OCI-LY7 (cell line): ENCODE results near the gene MRPL44. TPM values are rescaled to one million over a fixed set of nuclear protein-coding genes. Genes with fewer than 3 reads are reported as not detected.

Experiments used
- BruUV-seq: library from RNA; stranded (reverse); fragments of 400-500 nt; replicated peaks from 2 replicates; lab custom pipeline; 2021; lab: Mats Ljungman, UMichigan
- CTCF ChIA-PET: fragments of 300-600 bp; sonication (Branson Sonifier 250); formaldehyde crosslinking; loops from one replicate; lab custom pipeline; 2022; ENCODE audit warnings: antibody characterized with exemption; ENCODE audit not compliant: unreplicated experiment; lab: Charles Lee
- POLR2A ChIA-PET: fragments of 300-600 bp; sonication (Branson Sonifier 250); formaldehyde crosslinking; loops from one replicate; lab custom pipeline; 2022; ENCODE audit warnings: antibody characterized with exemption; lab: Charles Lee
- DNase-seq: peaks from one replicate; pipeline ENCODE4 v3.0.0-alpha.2; 2015; ENCODE audit warnings: low spot score
- H2AFZ ChIP-seq: fragments of 200-600 bp; sonication (generic), shearing (Covaris generic); 2 replicates; pipeline ENCODE4 v1.6.1; 2014; ENCODE audit warnings: mild to moderate bottlenecking, antibody characterized with exemption, low read length, moderate library complexity
- H3K27ac ChIP-seq: fragments of 200-600 bp; sonication (generic); 2 replicates; pipeline ENCODE4 v1.5.1; 2014; ENCODE audit warnings: mixed run types, low read depth, mild to moderate bottlenecking, moderate library complexity, low read length, inconsistent platforms; ENCODE audit not compliant: poor library complexity, severe bottlenecking
- H3K36me3 ChIP-seq: fragments of 200-600 bp; sonication (generic); 2 replicates; pipeline ENCODE4 v1.6.1; 2014; ENCODE audit warnings: mild to moderate bottlenecking, antibody characterized with exemption, low read length, moderate library complexity, mixed read lengths; ENCODE audit not compliant: insufficient read depth
- H3K4me1 ChIP-seq: fragments of 200-600 bp; sonication (generic); 2 replicates; pipeline ENCODE4 v1.5.1; 2014; ENCODE audit warnings: mild to moderate bottlenecking, low read length; ENCODE audit not compliant: insufficient read depth, poor library complexity, severe bottlenecking
- H3K4me2 ChIP-seq: fragments of 200-600 bp; sonication (generic); 2 replicates; pipeline ENCODE4 v1.6.1; 2014; ENCODE audit warnings: mild to moderate bottlenecking, low read length
- H3K4me3 ChIP-seq: fragments of 200-600 bp; sonication (generic); 2 replicates; pipeline ENCODE4 v1.5.1; 2014; ENCODE audit warnings: mild to moderate bottlenecking, low read depth, low read length; ENCODE audit not compliant: poor library complexity, severe bottlenecking
- H3K79me2 ChIP-seq: fragments of 200-600 bp; sonication (generic); 2 replicates; pipeline ENCODE4 v1.6.1; 2016; ENCODE audit warnings: low read depth, mild to moderate bottlenecking, low read length, moderate library complexity, mixed read lengths; ENCODE audit not compliant: insufficient read depth
- H3K9me2 ChIP-seq: fragments of 200-600 bp; sonication (generic); 2 replicates; pipeline ENCODE4 v1.6.1; 2016; ENCODE audit warnings: mild to moderate bottlenecking, low read length, mixed read lengths; ENCODE audit not compliant: insufficient read depth
- H3K9me3 ChIP-seq: fragments of 200-600 bp; sonication (generic); 2 replicates; pipeline ENCODE4 v1.6.1; 2014; ENCODE audit warnings: mild to moderate bottlenecking, mixed run types, low read length, mixed read lengths
- H4K20me1 ChIP-seq: fragments of 200-600 bp; sonication (generic); 2 replicates; pipeline ENCODE4 v1.6.1; 2014; ENCODE audit warnings: mild to moderate bottlenecking, antibody characterized with exemption, low read length, moderate library complexity, mixed read lengths; ENCODE audit not compliant: insufficient read depth
- EZH2phosphoT487 ChIP-seq: fragments of 200-600 bp; sonication (generic); IDR thresholded peaks from 2 replicates; pipeline ENCODE4 v1.6.1; 2018; ENCODE audit warnings: low read depth, borderline replicate concordance, mild to moderate bottlenecking, mixed run types, antibody characterized with exemption, low read length, moderate library complexity, mixed read lengths
- intact Hi-C: fragments of 100-400 bp; cut with micrococcal nuclease; formaldehyde crosslinking; loops from one replicate; pipeline ENCODE4 v1.10.0; 2022; ENCODE audit not compliant: unreplicated experiment
- total RNA-seq, 2 experiments: library from RNA; depleted of rRNA in 1 of 2; stranded (reverse); fragments of >200 nt in 1 of 2; shearing (Covaris generic) in 1 of 2; gene quantifications; 2 replicates each; pipeline ENCODE4 v1.2.3, GENCODE V29; 2014 to 2022
- TF ChIP-seq, protein P1 (sequence below): fragments of 200-600 bp; sonication (generic); conservative IDR thresholded peaks from 2 replicates; pipeline ENCODE4 v1.5.1; 2014; ENCODE audit warnings: mild to moderate bottlenecking, antibody characterized with exemption, low read length, moderate library complexity, mixed read lengths

MRPL44 gene
- total RNA-seq, 2 experiments from 2014 or later, result 36.2 to 38.6 TPM

DNA sequence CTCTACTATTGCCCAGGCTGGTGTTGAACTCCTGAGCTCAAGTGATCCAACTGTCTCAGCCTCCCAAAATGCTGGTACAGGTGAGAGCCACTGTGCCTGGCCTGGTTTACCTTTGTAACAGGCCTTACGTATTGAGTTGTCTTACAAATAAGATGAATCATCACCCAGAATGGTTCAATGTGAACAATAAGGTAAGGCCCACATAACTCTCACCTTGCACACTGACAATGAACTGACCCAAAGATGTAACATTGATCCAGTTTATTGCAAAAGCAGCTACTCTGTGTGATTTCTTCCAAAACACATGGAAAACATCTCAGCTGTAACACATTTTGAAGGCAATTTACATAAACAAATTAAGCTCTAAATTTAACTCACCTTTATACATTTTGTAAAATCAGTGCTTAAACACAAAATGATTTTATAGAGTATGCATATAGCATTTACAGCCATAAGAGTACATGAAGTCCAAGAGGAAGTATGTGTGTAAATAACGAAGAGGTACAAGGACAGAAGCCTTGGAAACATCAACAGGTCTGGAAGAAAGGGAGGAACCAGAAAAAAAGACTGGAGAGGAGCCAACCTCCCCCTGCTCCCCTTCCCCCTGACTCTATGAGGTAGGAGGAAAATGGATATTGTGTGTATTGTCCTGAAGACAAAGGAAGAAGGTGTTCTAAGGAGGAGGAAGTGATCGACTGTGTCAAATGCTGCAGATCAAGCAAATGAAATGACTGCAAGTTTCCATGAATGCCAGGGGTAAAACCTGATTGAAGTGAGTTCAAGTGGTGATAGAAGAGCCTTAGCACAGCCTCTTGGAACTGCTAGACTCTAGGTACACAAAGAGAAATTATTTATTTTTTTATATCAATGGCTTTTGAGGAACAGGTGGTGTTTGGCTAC, 6.6 kb upstream of the MRPL44 start:
- H3K9me2 ChIP-seq, result no peaks in the 10 kb centered on the region
- H3K9me3 ChIP-seq, result no peaks in the 10 kb centered on the region
- H3K4me1 ChIP-seq, result peaks cover 68% of the 10 kb centered on the region
- ChIA-PET POLR2A (interaction anchor here (0.6 to 1.4 kb wide), 10 partner anchors 10 to 629 kb away, joined by 3 to 5 read pairs (median 3); no protein-coding TSS in a partner anchor), CTCF (no interaction called here)
- H3K4me3 ChIP-seq, result peak overlapping the region; percentile 2
- no peaks in the 10 kb centered on the region for H4K20me1 ChIP-seq
- H2AFZ ChIP-seq, result peak overlapping the region; percentile 90
- intact Hi-C loops, result loop anchor here (10.0 kb wide), 1 partner anchor 1004 kb away; no protein-coding TSS in a partner anchor
- BruUV-seq, result no TSS peak
- peak; percentile 37 for DNase-seq
- peak overlapping the region; percentile 80 for H3K27ac ChIP-seq
- peak overlapping the region; percentile 78 for H3K4me2 ChIP-seq
- H3K79me2 ChIP-seq, result no peaks in the 10 kb centered on the region
- H3K36me3 ChIP-seq, result no peaks in the 10 kb centered on the region
- TF ChIP-seq, protein P1, sequence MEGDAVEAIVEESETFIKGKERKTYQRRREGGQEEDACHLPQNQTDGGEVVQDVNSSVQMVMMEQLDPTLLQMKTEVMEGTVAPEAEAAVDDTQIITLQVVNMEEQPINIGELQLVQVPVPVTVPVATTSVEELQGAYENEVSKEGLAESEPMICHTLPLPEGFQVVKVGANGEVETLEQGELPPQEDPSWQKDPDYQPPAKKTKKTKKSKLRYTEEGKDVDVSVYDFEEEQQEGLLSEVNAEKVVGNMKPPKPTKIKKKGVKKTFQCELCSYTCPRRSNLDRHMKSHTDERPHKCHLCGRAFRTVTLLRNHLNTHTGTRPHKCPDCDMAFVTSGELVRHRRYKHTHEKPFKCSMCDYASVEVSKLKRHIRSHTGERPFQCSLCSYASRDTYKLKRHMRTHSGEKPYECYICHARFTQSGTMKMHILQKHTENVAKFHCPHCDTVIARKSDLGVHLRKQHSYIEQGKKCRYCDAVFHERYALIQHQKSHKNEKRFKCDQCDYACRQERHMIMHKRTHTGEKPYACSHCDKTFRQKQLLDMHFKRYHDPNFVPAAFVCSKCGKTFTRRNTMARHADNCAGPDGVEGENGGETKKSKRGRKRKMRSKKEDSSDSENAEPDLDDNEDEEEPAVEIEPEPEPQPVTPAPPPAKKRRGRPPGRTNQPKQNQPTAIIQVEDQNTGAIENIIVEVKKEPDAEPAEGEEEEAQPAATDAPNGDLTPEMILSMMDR, result no peak
- no peak for TF ChIP-seq EZH2phosphoT487

DNA sequence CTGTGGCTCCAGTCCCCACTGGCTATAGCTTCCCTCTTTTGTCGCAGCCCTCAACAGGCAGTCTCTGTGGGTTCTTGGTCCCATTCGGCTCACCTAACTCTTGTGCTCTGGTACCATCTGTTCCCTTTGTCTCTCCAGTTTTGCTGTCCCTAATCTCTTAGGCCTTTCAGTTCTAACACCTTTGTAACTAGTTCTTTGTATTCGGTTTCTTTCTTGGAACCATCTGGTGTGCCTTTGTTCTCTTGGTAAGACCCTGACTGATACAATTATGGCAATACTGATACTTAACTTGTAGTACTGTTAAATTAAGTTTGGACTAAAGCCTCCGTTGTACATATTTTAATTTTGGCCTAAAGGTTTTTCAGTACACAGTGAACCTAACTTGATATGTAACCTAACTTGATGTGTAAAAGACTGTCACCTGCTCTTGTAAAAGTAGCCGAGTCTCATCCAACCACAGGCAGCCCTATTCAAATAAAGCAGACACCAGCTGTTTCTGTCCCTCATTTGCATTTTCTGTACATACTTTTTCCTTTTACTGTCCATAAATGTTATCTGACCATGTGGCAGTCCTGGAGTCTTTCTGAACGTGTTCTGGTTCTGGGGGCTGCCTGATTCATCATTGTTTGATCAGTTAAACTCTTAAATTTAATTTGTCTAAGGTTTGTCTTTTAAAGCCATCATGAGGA, 4.8 kb upstream of the MRPL44 start:
- CTCF ChIA-PET, result no interaction called here
- DNase-seq, result peak; percentile 81

More for the DNA sequence above, 4.8 kb upstream of the MRPL44 start:
- Histone ChIP-seq H3K9me2 (no peaks in the 10 kb centered on the region), H3K79me2 (peaks cover 1% of the 10 kb centered on the region; the same call in 1 of the 2 replicates), H3K27ac (peak overlapping the region; percentile 80), H2AFZ (peak overlapping the region; percentile 90), H3K4me3 (peak overlapping the region; percentile 46), H3K4me2 (peak overlapping the region; percentile 78), H3K36me3 (no peaks in the 10 kb centered on the region), H4K20me1 (no peaks in the 10 kb centered on the region), H3K9me3 (no peaks in the 10 kb centered on the region), H3K4me1 (peaks cover 74% of the 10 kb centered on the region)
- intact Hi-C loops, result loop anchor here (10.0 kb wide), 1 partner anchor 1002 kb away; no protein-coding TSS in a partner anchor
- POLR2A ChIA-PET, result interaction anchor here (1.0 to 2.3 kb wide), 2 partner anchors 9 to 128 kb away, joined by 4 to 6 read pairs; no protein-coding TSS in a partner anchor
- no peak for TF ChIP-seq EZH2phosphoT487
- TF ChIP-seq, protein P1, result no peak
- no TSS peak for BruUV-seq
